ENCODE measurements around the gene BMP2.

- no peak for TF ChIP-seq CTCF (conservative IDR thresholded peaks at IDR 0.05; ENCODE audit: low read depth, low read length)
- no peak for TF ChIP-seq EZH2 (IDR thresholded peaks at IDR 0.05; ENCODE audit: borderline replicate concordance, low read depth, low read length, poor library complexity, severe bottlenecking)
Observed at GRCh38 chr20:6746901-6747609, 20.4 kb upstream of the BMP2 start.
